GM21737 (cell line): ENCODE data around the gene NLN.
"Not testable (repeated sequence)": the region's sequence is repeated elsewhere in the genome, so short reads cannot be mapped to it uniquely, and the experiment has no call there.

ENCODE experiments used
- ATAC-seq: cut with Tn5 transposase; IDR thresholded peaks from one replicate; pipeline ENCODE4 v1.9.1; 2021; ENCODE audit warnings: mild to moderate bottlenecking, moderate library complexity; ENCODE audit not compliant: unreplicated experiment

The NLN gene

GRCh38 chr5:65828022-65828896 is 106.3 kb downstream of the NLN start:
- no peak for ATAC-seq

GRCh38 chr5:65830856-65831255 is 108.9 kb downstream of the NLN start:
- ATAC-seq = no peak

- ATAC-seq = no peak
These were observed 109.3 kb downstream of the NLN start for GRCh38 chr5:65831276-65831675.

GRCh38 chr5:65832152-65832551 is 110.1 kb downstream of the NLN start:
- ATAC-seq = no peak

- ATAC-seq = no peak
These were observed 110.7 kb downstream of the NLN start for GRCh38 chr5:65832603-65833228.

GRCh38 chr5:65833780-65834179 is 111.8 kb downstream of the NLN start:
- ATAC-seq = no peak

- no peak for ATAC-seq
These were observed 112.3 kb downstream of the NLN start for GRCh38 chr5:65834306-65834705.

GRCh38 chr5:65835191-65835590 is 113.2 kb downstream of the NLN start:
- no peak for ATAC-seq

- no peak for ATAC-seq
These were observed 115.1 kb downstream of the NLN start for GRCh38 chr5:65837139-65837538.

- not testable (repeated sequence) for ATAC-seq
These were observed 117.2 kb downstream of the NLN start for GRCh38 chr5:65839170-65839569.

GRCh38 chr5:65840071-65840470 is 118.1 kb downstream of the NLN start:
- ATAC-seq = no peak

- ATAC-seq = not testable (repeated sequence)
These were observed 122.8 kb downstream of the NLN start for GRCh38 chr5:65844763-65845162.

- no peak for ATAC-seq
These were observed 124.1 kb downstream of the NLN start for GRCh38 chr5:65846101-65846500.

- not testable (repeated sequence) for ATAC-seq
These were observed 125.0 kb downstream of the NLN start for GRCh38 chr5:65847019-65847418.

GRCh38 chr5:65849918-65850317 is 127.9 kb downstream of the NLN start:
- not testable (repeated sequence) for ATAC-seq

- ATAC-seq = no peak
These were observed 132.9 kb downstream of the NLN start for GRCh38 chr5:65854925-65855324.

- no peak for ATAC-seq
These were observed 133.8 kb downstream of the NLN start for GRCh38 chr5:65855766-65856315.

- ATAC-seq = no peak
These were observed 134.5 kb downstream of the NLN start for GRCh38 chr5:65856520-65856919.

GRCh38 chr5:65858316-65858715 is 136.3 kb downstream of the NLN start:
- ATAC-seq = no peak

- ATAC-seq = no peak
These were observed 139.8 kb downstream of the NLN start for GRCh38 chr5:65861830-65862241.

- no peak for ATAC-seq
These were observed 140.4 kb downstream of the NLN start for GRCh38 chr5:65862384-65862783.

- no peak for ATAC-seq
These were observed 141.7 kb downstream of the NLN start for GRCh38 chr5:65863747-65864146.
